ENCODE data around the gene PPIH. TPM values are rescaled to one million over a fixed set of nuclear protein-coding genes. Genes with fewer than 3 reads are reported as not detected.
A peak's percentile ranks its signal among the peaks of the same experiment; 100 is the strongest.
"Not testable (repeated sequence)": the region's sequence is repeated elsewhere in the genome, so short reads cannot be mapped to it uniquely, and the experiment has no call there.

The PPIH gene
- total RNA-seq (ENCODE audit: unreplicated experiment) = 22.6 TPM
- long read RNA-seq, partial matches to known transcripts = 0 of 6 reads
- long read RNA-seq, other reads (novel, unspliced or antisense) = 1 of 6 reads

DNA sequence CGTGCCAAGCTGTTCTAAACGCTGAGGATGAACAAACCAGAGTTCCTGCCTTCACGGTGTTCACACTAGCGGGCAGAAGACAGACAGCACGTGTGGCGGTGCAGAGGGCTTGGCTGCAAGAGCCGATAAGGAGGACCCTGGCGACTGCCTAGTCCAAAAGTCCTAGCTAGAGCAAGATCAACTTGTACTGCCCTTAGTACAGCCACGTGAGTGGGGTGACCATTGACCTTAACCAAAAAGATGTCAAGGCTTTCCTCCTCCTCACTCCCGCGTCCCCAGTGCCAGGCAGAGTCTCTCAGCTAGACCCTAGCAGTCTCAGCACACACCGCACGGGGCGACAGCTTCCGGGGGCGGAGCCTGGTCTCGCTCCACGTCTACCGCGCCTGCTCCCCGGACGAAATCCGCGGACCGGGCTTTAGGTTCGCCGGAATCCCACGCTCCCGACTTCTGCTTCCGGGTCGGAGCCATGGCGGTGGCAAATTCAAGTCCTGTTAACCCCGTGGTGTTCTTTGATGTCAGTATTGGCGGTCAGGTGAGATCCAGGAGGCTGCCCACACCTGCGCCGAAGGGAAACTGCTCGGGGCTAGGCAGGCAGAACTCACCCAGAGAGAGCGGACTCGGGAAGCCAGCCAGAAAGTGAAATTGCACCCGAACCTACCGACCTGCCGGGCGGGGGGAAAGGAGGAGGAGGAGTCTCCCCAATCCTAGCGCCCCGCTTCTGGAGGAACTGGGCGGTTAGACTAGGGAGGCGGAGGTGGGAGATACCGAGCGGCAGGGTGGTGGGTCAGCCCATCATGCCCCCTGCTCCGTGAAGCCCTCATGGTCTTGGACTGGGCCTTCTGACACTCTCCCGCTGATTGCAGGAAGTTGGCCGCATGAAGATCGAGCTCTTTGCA, at the start of gene PPIH:
TSS of gene PPIH (plus strand) at position 443 of the 896 bp plus-strand sequence. CDS start at position 467, 24 bp downstream.
- Mint-ChIP-seq H3K27ac (ENCODE audit: unreplicated experiment) (peak within 1 kb of the TSS; percentile 70), H3K4me1 (ENCODE audit: low read depth, unreplicated experiment) (peaks cover 8% of the 10 kb centered on the region), H3K36me3 (ENCODE audit: unreplicated experiment) (no peaks in the 10 kb centered on the region), H3K27me3 (ENCODE audit: unreplicated experiment) (no peaks in the 10 kb centered on the region), H3K4me3 (ENCODE audit: unreplicated experiment) (peak within 1 kb of the TSS; percentile 96), H3K9me3 (ENCODE audit: unreplicated experiment) (peaks cover 2% of the 10 kb centered on the region)
- DNase-seq = peak; percentile 97
- no peak for TF ChIP-seq CTCF (IDR thresholded peaks at IDR 0.05; ENCODE audit: partially characterized antibody, unreplicated experiment)

- H3K27me3 Mint-ChIP-seq (ENCODE audit: unreplicated experiment) = no peaks in the 10 kb centered on the region
- H3K27ac Mint-ChIP-seq (ENCODE audit: unreplicated experiment) = no peak overlapping the region
- H3K36me3 Mint-ChIP-seq (ENCODE audit: unreplicated experiment) = no peaks in the 10 kb centered on the region
- no peak for DNase-seq
- no peaks in the 10 kb centered on the region for H3K9me3 Mint-ChIP-seq (ENCODE audit: unreplicated experiment)
- no peak overlapping the region for H3K4me3 Mint-ChIP-seq (ENCODE audit: unreplicated experiment)
- no peaks in the 10 kb centered on the region for H3K4me1 Mint-ChIP-seq (ENCODE audit: low read depth, unreplicated experiment)
- no peak for TF ChIP-seq CTCF (IDR thresholded peaks at IDR 0.05; ENCODE audit: partially characterized antibody, unreplicated experiment)
Observed at GRCh38 chr1:42613803-42614131, 44.5 kb upstream of the PPIH start.

DNA sequence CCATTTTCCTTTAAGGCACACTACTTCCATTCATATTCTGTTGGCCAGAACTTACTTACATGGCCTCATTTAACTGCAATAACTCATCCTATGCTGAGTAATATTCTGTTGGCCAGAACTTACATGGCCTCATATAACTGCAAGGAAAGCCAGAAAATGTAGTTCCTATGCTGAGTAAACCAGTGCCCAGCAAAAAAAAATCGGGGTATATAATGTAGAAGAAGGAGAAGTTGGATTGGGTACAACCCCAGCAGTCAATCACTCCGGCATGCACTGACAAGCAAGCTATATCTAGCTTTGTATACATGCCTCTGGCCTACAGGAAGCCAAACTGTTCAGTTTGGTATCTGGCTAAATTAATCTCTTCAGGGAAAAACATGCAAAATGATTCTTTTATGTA, 39.4 kb upstream of the PPIH start:
- Mint-ChIP-seq H3K36me3 (ENCODE audit: unreplicated experiment) (no peaks in the 10 kb centered on the region), H3K4me1 (ENCODE audit: low read depth, unreplicated experiment) (no peaks in the 10 kb centered on the region), H3K27me3 (ENCODE audit: unreplicated experiment) (no peaks in the 10 kb centered on the region), H3K4me3 (ENCODE audit: unreplicated experiment) (no peak overlapping the region), H3K9me3 (ENCODE audit: unreplicated experiment) (no peaks in the 10 kb centered on the region), H3K27ac (ENCODE audit: unreplicated experiment) (no peak overlapping the region)
- no peak for DNase-seq
- no peak for TF ChIP-seq CTCF (IDR thresholded peaks at IDR 0.05; ENCODE audit: partially characterized antibody, unreplicated experiment)

DNA sequence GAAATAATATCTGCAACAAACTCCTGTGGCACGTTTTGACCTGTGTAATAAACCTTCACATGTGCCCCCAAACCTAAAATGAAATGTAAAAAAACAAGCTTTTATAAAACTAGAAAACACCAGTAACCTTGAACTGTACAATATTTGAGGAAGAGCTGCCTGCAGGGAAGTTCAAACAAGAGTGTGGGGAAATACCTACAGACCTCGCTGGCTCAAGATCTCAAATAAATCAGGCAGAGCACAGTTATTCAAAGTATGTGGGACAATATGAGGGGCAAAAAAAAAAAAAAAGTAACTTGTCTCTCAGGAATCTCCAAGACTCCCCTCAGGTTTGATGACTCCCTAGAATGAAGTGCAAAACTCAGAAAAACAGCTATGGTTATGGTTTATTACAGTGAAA, 37.9 kb upstream of the PPIH start:
- Mint-ChIP-seq H3K27ac (ENCODE audit: unreplicated experiment) (no peak overlapping the region), H3K36me3 (ENCODE audit: unreplicated experiment) (no peaks in the 10 kb centered on the region), H3K9me3 (ENCODE audit: unreplicated experiment) (no peaks in the 10 kb centered on the region), H3K4me1 (ENCODE audit: low read depth, unreplicated experiment) (no peaks in the 10 kb centered on the region), H3K4me3 (ENCODE audit: unreplicated experiment) (no peak overlapping the region), H3K27me3 (ENCODE audit: unreplicated experiment) (no peaks in the 10 kb centered on the region)
- no peak for DNase-seq
- TF ChIP-seq CTCF (IDR thresholded peaks at IDR 0.05; ENCODE audit: partially characterized antibody, unreplicated experiment) = no peak

DNA sequence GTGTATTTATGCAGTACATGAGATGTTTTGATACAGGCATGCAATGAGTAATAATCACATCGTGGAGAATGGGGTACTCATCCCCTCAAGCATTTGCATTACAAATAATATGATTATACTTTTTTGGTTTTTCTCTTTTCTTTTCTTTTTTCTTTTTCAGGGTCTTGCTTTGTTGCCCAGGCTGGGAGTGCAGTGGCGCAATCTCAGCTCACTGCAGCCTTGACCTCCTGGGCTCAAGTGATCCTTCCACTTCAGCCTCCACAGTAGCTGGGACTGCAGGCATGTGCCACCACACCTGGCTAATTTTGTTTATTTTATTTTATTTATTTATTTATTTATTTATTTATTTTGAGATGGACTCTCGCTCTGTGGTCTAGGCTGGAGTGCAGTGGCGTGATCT, 37.0 kb upstream of the PPIH start:
- H3K27ac Mint-ChIP-seq (ENCODE audit: unreplicated experiment) = not testable (repeated sequence)

GRCh38 chr1:42627205-42627604, 31.0 kb upstream of the PPIH start:
- H3K27ac Mint-ChIP-seq (ENCODE audit: unreplicated experiment); H3K9me3 Mint-ChIP-seq (ENCODE audit: unreplicated experiment); H3K4me3 Mint-ChIP-seq (ENCODE audit: unreplicated experiment); H3K27me3 Mint-ChIP-seq (ENCODE audit: unreplicated experiment); DNase-seq; H3K36me3 Mint-ChIP-seq (ENCODE audit: unreplicated experiment); H3K4me1 Mint-ChIP-seq (ENCODE audit: low read depth, unreplicated experiment): not testable (repeated sequence)

More for the DNA sequence above, 37.0 kb upstream of the PPIH start:
- H3K27me3 Mint-ChIP-seq (ENCODE audit: unreplicated experiment); DNase-seq; H3K36me3 Mint-ChIP-seq (ENCODE audit: unreplicated experiment); H3K4me3 Mint-ChIP-seq (ENCODE audit: unreplicated experiment); H3K4me1 Mint-ChIP-seq (ENCODE audit: low read depth, unreplicated experiment); H3K9me3 Mint-ChIP-seq (ENCODE audit: unreplicated experiment): not testable (repeated sequence)
